Measurements from ENCODE around the gene SMIM5.

DNA sequence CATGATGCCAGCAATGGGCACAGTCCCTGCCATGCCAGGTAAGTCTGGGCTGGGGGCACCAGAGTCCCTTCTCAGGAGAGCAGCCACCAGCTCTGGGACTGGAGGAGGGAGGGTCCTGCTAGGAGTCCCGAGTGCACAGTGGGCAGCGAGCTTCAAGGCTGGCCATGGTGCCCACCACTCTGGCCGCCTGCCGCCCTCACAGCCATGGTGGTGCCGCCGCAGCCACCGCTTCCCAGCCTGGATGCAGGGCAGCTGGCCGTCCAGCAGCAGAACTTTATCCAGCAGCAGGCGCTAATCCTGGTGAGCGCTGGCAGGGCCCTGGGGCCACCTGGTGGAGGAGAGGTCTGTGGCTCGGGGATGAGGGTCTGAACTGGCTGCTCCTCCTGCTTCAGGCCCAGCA lies 17.9 kb upstream of the SMIM5 start:
- TF ChIP-seq EZH2phosphoT487 (IDR thresholded peaks at IDR 0.05; ENCODE audit: insufficient read depth, low read depth) (no peak), EZH2 (IDR thresholded peaks at IDR 0.05; ENCODE audit: insufficient read depth, poor library complexity, severe bottlenecking) (no peak)

Data from GM23248 (cell line).